Smooth muscle cell (in vitro differentiated cells): Measurements from ENCODE around the gene B3GAT3. TPM values are rescaled to one million over a fixed set of nuclear protein-coding genes. Genes with fewer than 3 reads are reported as not detected.

ENCODE experiments used
- DNase-seq: peaks from one replicate; lab custom pipeline; 2025; ENCODE audit not compliant: unreplicated experiment; lab: John Stamatoyannopoulos, UW
- H2AFZ ChIP-seq: fragments of 200-600 bp; sonication (generic); 2 replicates; pipeline ENCODE4 v1.6.0; 2016; ENCODE audit warnings: antibody characterized with exemption, low read depth, mild to moderate bottlenecking
- H3F3A ChIP-seq: fragments of 200-600 bp; sonication (generic); 2 replicates; pipeline ENCODE4 v1.6.0; 2017; ENCODE audit warnings: antibody characterized with exemption, low read depth
- H3K27ac ChIP-seq: fragments of 200-600 bp; sonication (generic); 2 replicates; pipeline ENCODE4 v1.5.1; 2016; ENCODE audit warnings: low read depth, mild to moderate bottlenecking
- H3K27me3 ChIP-seq: fragments of 200-600 bp; sonication (generic); 2 replicates; pipeline ENCODE4 v1.6.1; 2016; ENCODE audit warnings: low read depth, mild to moderate bottlenecking
- H3K36me3 ChIP-seq: fragments of 200-600 bp; sonication (generic); 2 replicates; pipeline ENCODE4 v1.5.1; 2016; ENCODE audit warnings: low read depth
- H3K4me1 ChIP-seq: fragments of 200-600 bp; sonication (generic); 2 replicates; pipeline ENCODE4 v1.5.1; 2016; ENCODE audit warnings: low read depth
- H3K4me2 ChIP-seq: fragments of 200-600 bp; sonication (generic); 2 replicates; pipeline ENCODE4 v1.6.0; 2016; ENCODE audit warnings: mild to moderate bottlenecking
- H3K4me3 ChIP-seq: fragments of 200-600 bp; sonication (generic); 2 replicates; pipeline ENCODE4 v1.5.1; 2016; ENCODE audit warnings: mild to moderate bottlenecking
- H3K79me2 ChIP-seq: fragments of 200-600 bp; sonication (generic); 2 replicates; pipeline ENCODE4 v1.6.0; 2016; ENCODE audit warnings: low read depth, mild to moderate bottlenecking
- H3K9ac ChIP-seq: fragments of 200-600 bp; sonication (generic); 2 replicates; pipeline ENCODE4 v1.6.0; 2016; ENCODE audit warnings: low read depth
- H3K9me3 ChIP-seq: fragments of 200-600 bp; sonication (generic); replicated peaks from 2 replicates; pipeline ENCODE4 v1.5.1; 2016; ENCODE audit warnings: low read depth
- H4K20me1 ChIP-seq: fragments of 200-600 bp; sonication (generic); 2 replicates; pipeline ENCODE4 v1.6.0; 2016; ENCODE audit warnings: low read depth
- WGBS: methylation state at CpG from one replicate; pipeline ENCODE4 v1.1.7; 2016; ENCODE audit warnings: low lambda C conversion rate; 5-methylcytosine and 5-hydroxymethylcytosine counted together
- polyA plus RNA-seq: library from polyadenylated mRNA; unstranded; fragments of >200 nt; fragmentation: Nextera tagmentation; extraction: Ambion mirVana; gene quantifications from 2 replicates; pipeline ENCODE4 v1.2.1, GENCODE V29; 2016
- total RNA-seq: library from RNA; depleted of rRNA; stranded (reverse); fragments of >200 nt; gene quantifications from 2 replicates; pipeline ENCODE4 v1.2.3, GENCODE V29; 2014
- TF ChIP-seq, protein P1 (sequence below): fragments of 200-600 bp; sonication (generic); IDR thresholded peaks from 2 replicates; pipeline ENCODE4 v1.5.1; 2017; ENCODE audit warnings: borderline replicate concordance, mild to moderate bottlenecking, antibody characterized with exemption; ENCODE audit not compliant: insufficient read depth, poor library complexity, severe bottlenecking

The B3GAT3 gene
- total and polyA plus RNA-seq, 2 experiments from 2014 or later = 20.0 to 66.9 TPM

DNA sequence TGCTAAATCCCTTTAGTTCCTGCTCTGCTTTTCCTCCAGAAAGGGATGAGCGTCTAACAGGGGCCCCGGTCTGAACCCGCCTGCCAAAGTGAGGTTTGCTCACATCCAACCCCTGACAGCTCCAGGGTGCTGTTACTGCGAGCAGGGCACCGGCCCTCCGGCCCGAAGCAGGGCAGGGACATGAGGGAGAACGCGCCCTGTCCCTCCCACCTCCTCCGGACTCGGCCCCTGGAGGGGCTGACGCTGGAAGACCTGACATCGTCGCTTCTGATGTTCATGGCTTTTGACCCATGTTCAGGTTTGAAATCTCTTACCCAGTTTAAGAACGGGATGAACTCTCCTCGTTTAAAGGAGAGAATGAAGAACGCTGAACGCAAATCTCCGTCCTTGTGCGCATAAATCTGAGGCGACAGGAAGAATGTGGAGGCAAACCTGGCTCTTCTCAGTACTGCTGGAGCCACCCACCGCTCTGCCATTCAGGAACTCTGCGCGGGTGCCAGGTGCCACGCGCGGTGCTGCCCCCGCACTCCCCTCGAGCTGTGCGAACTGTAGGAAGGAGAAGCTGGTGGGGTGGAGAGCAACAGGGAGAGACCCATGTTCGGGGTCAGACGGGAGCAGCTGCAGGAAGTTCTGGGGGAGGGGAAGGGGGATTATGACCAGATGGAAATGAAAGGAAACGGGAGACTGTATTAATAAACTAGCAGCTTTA, 47.3 kb downstream of the B3GAT3 start:
- H3K36me3 ChIP-seq = no peaks in the 10 kb centered on the region
- peak overlapping the region; percentile 91 for H3K4me2 ChIP-seq
- peak overlapping the region; percentile 97 for H3K9ac ChIP-seq
- no peaks in the 10 kb centered on the region for H3K9me3 ChIP-seq
- DNase-seq = no peak
- peak overlapping the region; percentile 32 for H2AFZ ChIP-seq
- peaks cover 37% of the 10 kb centered on the region for H4K20me1 ChIP-seq
- H3K4me1 ChIP-seq = peaks cover 11% of the 10 kb centered on the region
- H3K27ac ChIP-seq = peak overlapping the region; percentile 94
- TF ChIP-seq, protein P1, sequence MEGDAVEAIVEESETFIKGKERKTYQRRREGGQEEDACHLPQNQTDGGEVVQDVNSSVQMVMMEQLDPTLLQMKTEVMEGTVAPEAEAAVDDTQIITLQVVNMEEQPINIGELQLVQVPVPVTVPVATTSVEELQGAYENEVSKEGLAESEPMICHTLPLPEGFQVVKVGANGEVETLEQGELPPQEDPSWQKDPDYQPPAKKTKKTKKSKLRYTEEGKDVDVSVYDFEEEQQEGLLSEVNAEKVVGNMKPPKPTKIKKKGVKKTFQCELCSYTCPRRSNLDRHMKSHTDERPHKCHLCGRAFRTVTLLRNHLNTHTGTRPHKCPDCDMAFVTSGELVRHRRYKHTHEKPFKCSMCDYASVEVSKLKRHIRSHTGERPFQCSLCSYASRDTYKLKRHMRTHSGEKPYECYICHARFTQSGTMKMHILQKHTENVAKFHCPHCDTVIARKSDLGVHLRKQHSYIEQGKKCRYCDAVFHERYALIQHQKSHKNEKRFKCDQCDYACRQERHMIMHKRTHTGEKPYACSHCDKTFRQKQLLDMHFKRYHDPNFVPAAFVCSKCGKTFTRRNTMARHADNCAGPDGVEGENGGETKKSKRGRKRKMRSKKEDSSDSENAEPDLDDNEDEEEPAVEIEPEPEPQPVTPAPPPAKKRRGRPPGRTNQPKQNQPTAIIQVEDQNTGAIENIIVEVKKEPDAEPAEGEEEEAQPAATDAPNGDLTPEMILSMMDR = no peak
- WGBS = 3% methylated on average over 33 of the region's 33 CpGs
- H3F3A ChIP-seq = peaks cover 5% of the 10 kb centered on the region
- peak overlapping the region; percentile 97 for H3K4me3 ChIP-seq
- peaks cover 64% of the 10 kb centered on the region for H3K79me2 ChIP-seq
- H3K27me3 ChIP-seq = no peaks in the 10 kb centered on the region

DNA sequence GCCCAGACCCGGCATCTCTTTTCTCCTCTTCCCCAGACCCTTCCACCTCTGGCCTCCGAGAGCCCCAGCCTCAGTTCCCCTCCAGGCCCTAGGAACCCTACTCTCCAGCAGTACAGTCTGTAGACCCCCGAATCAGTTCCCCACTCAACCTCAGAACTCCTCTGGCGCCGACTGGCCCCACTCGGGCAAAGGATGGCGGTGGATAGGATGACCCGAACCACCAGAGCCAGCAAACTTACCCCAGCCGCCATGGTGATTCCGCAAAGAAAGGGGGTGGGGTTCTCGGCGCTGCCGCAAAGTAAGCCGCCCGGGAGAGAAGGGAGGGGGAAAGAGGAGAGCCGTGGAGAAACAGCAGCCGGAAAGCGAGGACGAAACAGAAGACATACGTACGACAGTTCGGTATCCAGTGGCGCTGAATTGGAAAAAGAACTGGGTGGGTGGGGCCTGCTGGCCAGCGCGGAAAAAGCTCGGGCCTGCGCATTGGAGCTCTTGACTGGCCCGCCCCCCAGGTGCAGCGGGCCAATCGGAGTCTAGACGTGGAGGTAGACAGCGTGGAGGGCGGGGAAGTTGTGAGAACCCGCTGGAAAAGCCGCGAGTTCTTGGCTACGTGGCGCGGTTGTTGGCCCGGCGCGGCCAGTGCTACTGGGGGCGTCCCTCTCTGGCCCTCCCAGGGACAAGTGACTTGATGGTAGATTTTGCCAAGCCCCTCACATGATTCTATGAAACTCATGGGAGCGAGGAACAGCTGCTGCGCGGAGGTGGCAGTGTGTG, 48.0 kb downstream of the B3GAT3 start, which contains the start of gene EEF1G:
EEF1G (minus strand) TSS at position 300 of the 771 bp plus-strand sequence; CDS start at position 251, 49 bp downstream.
- DNase-seq = peak; percentile 90
- peaks cover 44% of the 10 kb centered on the region for H4K20me1 ChIP-seq
- H3K4me2 ChIP-seq = peak within 1 kb of the TSS; percentile 92
- H3K4me1 ChIP-seq = peaks cover 11% of the 10 kb centered on the region
- peak within 1 kb of the TSS; percentile 97 for H3K9ac ChIP-seq
- no peaks in the 10 kb centered on the region for H3K9me3 ChIP-seq
- TF ChIP-seq, protein P1 = no peak
- peak within 1 kb of the TSS; percentile 94 for H3K27ac ChIP-seq
- H3K79me2 ChIP-seq = peaks cover 70% of the 10 kb centered on the region
- peak within 1 kb of the TSS; percentile 97 for H3K4me3 ChIP-seq
- no peaks in the 10 kb centered on the region for H3K36me3 ChIP-seq
- 1% methylated on average over 46 of the region's 46 CpGs for WGBS
- H2AFZ ChIP-seq = peak within 1 kb of the TSS; percentile 84
- H3F3A ChIP-seq = peaks cover 5% of the 10 kb centered on the region
- H3K27me3 ChIP-seq = no peaks in the 10 kb centered on the region

DNA sequence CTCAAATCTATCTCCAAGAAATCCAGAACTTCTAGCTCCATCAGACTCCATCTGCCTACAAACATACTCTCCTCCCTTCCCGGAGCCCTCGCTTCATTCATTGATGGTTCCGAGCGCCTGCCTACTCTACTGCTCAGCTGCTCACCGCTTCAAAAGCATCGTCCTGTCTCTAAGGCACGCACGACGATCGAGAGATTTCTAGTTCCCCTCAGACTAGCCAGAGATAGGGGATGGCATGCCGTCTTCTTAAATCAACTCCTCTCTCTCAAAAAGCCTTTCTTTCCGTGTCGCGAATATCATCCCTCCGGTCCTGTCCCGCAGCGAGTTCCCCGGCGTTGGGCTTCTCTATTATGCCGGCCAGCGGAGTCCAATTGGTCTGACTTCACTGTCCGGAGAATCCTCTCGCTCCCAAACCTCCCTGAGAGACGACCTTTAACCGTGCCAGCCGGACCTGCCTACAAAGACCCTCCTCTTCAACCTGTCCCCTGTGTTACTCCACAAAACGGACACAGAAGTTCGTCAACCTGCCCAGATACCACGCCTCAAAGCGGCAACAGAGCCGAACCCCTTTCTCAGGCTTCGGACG, 48.7 kb downstream of the B3GAT3 start:
- Histone ChIP-seq H3F3A (peaks cover 5% of the 10 kb centered on the region), H3K79me2 (peaks cover 75% of the 10 kb centered on the region), H2AFZ (peak overlapping the region; percentile 84), H3K27me3 (no peaks in the 10 kb centered on the region), H3K9me3 (no peaks in the 10 kb centered on the region), H3K4me3 (peak overlapping the region; percentile 97), H3K9ac (peak overlapping the region; percentile 89), H3K4me2 (peak overlapping the region; percentile 92), H4K20me1 (peaks cover 49% of the 10 kb centered on the region), H3K36me3 (no peaks in the 10 kb centered on the region), H3K4me1 (peaks cover 11% of the 10 kb centered on the region), H3K27ac (peak overlapping the region; percentile 79)
- WGBS = under 1% methylated on average over 33 of the region's 33 CpGs
- DNase-seq = no peak
- TF ChIP-seq, protein P1 = no peak
